Endothelial cell of umbilical vein (primary cell): Measurements from ENCODE around the gene TEX22.

Experiments
- EZH2 ChIP-seq: IDR thresholded peaks from 2 replicates; pipeline ENCODE4 v1.6.1; 2012; ENCODE audit warnings: borderline replicate concordance, low read depth, mild to moderate bottlenecking, moderate library complexity, low read length, inconsistent platforms; ENCODE audit not compliant: severe bottlenecking
- JUN ChIP-seq: IDR thresholded peaks from 2 replicates; pipeline ENCODE4 v1.6.1; 2011; ENCODE audit warnings: borderline replicate concordance, low read depth; ENCODE audit not compliant: insufficient read length, insufficient read depth
- MAX ChIP-seq: IDR thresholded peaks from 2 replicates; pipeline ENCODE4 v1.6.1; 2011; ENCODE audit not compliant: insufficient read depth, insufficient read length
- POLR2A ChIP-seq: IDR thresholded peaks from 2 replicates; pipeline ENCODE4 v1.6.1; 2012; ENCODE audit warnings: low read depth, mild to moderate bottlenecking, control low read depth, low read length
- TF ChIP-seq, protein P1 (sequence below), 2 donors: IDR thresholded peaks; 1 replicate in 1 of 2; 2 replicates in 1 of 2; pipeline ENCODE4 v1.5.1; 2011; ENCODE audit warnings: low read length in 2 of 2, mild to moderate bottlenecking in 2 of 2, moderate library complexity in 2 of 2, control low read depth in 1 of 2, inconsistent platforms in 1 of 2, low read depth in 1 of 2; ENCODE audit not compliant: insufficient read depth in 1 of 2; ENCODE audit errors: extremely low read depth in 1 of 2

DNA sequence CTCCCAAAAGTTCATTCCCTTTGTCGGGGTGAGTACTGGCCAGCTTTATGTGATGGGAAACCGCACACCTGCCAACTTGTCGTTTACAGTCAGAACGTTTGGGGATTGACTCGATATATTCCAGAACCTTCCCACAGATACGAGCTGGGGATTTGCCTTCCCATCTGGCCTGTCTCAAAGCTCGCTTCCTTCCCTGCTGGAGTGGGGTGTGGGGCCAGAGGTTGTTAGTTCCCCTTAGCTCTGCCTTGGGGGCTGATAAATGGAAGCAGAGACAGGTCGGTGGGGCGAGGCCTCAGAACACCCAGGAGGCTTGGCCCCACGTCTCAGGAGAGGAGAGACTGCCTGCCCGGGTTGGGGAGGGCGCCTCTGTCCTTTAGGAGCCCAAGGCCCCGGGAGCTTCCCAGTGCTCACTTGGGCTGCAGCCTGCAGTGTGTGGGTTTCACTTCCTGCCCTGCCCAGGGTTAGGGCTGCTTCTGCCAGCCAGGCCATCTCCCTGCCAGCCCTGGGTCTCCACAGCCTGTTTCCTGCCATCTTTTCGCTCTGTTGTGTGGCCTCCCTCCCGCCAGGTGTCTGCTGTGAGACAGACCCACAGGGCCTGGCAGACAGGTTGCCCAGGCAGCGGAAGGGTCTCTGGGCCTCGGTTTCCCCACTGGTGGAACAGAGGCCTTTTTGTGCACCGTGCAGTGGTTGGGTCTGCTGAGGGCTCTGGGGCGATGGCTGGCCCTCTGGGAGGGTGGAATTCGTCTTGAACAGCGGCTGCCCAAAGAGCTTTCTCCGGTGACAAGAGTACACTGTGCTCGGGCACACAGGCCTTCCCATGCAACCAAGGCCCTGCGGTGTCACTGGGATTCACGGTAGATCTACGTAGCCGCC lies 8.1 kb upstream of the TEX22 start:
- no peak for TF ChIP-seq EZH2
- TF ChIP-seq, protein P1, sequence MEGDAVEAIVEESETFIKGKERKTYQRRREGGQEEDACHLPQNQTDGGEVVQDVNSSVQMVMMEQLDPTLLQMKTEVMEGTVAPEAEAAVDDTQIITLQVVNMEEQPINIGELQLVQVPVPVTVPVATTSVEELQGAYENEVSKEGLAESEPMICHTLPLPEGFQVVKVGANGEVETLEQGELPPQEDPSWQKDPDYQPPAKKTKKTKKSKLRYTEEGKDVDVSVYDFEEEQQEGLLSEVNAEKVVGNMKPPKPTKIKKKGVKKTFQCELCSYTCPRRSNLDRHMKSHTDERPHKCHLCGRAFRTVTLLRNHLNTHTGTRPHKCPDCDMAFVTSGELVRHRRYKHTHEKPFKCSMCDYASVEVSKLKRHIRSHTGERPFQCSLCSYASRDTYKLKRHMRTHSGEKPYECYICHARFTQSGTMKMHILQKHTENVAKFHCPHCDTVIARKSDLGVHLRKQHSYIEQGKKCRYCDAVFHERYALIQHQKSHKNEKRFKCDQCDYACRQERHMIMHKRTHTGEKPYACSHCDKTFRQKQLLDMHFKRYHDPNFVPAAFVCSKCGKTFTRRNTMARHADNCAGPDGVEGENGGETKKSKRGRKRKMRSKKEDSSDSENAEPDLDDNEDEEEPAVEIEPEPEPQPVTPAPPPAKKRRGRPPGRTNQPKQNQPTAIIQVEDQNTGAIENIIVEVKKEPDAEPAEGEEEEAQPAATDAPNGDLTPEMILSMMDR (IDR thresholded peaks at IDR 0.05; ENCODE audit: extremely low read depth in 1 of 2, insufficient read depth in 1 of 2, low read depth in 1 of 2, low read length in 2 of 2), result no peak
- no peak for TF ChIP-seq POLR2A
- TF ChIP-seq MAX, result no peak
- no peak for TF ChIP-seq JUN
